Thyroid gland (tissue), 4 donors: ENCODE data around the gene DTD1.

Experiments
- CTCF ChIP-seq, 6 experiments: fragments of 200-600 bp in 3 of 6; fragments of 450-650 bp in 3 of 6; sonication (generic) in 3 of 6; IDR thresholded peaks; one replicate each; pipeline ENCODE4 v1.5.1; 2016 to 2019; ENCODE audit warnings: antibody characterized with exemption in 6 of 6, mild to moderate bottlenecking in 2 of 6, inconsistent platforms in 1 of 6, moderate library complexity in 1 of 6
- POLR2A ChIP-seq, 2 donors: fragments of 450-650 bp; IDR thresholded peaks; one replicate each; pipeline ENCODE4 v1.6.1; 2017; ENCODE audit warnings: antibody characterized with exemption in 2 of 2, mild to moderate bottlenecking in 2 of 2, moderate library complexity in 1 of 2

DNA sequence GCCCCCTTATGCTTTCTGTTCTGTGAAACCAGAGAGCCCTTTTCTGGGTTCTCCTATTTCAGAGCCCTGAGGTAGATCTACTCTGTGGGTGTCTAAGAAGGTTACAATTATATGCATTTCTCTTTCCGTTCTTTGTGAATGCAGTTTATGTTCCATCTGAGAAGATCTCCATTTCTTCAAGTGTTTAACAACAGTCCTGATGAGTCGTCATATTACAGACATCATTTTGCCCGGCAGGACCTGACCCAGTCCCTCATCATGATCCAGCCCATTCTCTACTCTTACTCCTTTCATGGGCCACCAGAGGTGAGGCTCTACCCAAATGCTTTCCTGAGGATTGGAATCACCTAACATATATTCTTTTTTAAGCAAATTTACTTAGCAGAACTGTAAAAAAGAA lies 39.4 kb upstream of the DTD1 start:
- TF ChIP-seq CTCF (IDR thresholded peaks at IDR 0.05) (no peak), POLR2A (IDR thresholded peaks at IDR 0.05) (no peak)
